ENCODE data around the gene IKZF1.

The IKZF1 gene

DNA sequence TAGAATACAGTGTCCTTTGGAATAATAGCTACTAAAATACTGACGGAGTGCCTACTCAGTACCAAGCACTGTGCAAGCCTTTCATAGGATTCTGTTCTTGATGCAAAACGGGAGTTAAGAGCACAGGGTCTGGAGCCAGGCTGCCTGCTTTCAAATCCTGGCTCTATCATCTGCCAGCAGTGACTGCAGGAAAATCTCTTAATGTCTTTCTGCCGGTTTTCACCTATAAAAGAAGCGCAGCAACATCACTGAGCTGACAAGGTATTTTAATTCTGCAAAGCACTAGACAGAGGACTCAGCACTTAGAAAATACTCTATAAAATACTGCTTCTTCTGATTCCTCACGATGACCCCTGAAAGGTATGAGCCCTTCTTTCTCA, 145.0 kb downstream of the IKZF1 start:
- no peak for DNase-seq (ENCODE audit: low read depth, low spot score)

DNA sequence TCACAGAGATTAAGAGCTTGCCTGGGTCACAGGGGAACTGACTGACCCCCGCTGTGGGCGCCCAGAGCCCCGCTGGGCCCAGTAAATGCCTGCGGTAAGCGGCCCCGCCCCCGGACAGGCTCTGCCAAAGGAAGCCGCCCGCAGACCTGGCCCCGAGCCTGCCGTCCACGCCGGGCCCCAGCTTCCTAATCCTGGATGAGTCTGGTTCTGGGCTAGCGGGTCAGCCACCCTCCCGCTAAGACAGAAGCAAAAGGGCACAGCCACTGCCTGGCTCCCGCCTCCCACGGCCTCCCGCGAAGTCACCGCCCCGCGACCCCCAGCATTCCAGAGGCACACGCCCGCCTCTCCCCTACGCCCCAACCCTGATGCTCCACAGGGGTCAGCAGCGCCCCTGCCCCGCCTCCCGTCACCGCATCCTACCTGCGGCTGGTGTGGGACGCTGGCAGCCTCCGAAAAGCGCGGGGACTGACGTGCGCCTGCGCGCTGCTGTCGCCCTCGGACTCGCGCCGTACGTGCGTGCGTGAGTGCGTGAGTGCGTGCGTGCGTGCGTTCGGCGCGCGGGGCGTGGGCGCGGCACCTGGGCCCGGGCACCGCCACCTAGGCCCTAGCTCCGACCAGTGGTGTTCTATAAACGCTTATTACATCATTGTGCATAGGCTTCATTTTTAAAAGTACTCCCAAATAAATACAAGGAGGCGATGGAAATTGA, 145.5 kb downstream of the IKZF1 start, which contains the start of gene FIGNL1:
Gene FIGNL1 (minus strand): TSS at position 470 of the 709 bp plus-strand sequence. CDS start 3,063 bp downstream, outside the sequence.
- DNase-seq (ENCODE audit: low read depth, low spot score), result no peak

DNA sequence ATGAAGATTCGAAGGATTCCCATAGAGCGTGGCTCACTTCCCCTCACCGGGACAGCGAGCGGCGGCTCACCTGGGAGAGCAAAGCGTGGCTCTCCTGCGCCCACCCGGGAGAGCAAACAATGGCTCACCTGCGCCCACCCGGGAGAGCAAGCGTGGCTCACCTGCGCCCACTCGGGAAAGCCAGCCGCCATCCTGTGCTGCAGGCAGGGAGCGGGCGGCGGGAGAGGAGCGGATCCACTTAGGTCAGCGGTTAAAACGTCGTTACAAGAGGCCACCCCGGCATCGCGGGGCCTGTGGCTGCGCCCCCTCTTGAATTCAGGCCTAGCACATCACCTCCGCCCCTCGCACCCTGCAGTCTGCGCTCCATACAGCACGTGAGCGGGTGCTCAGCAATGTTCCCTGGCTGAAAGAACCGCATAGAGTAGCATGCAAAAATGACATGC, 146.1 kb downstream of the IKZF1 start:
- DNase-seq (ENCODE audit: low read depth, low spot score), result no peak
